Measurements from ENCODE around the gene PLXNA4.

The PLXNA4 gene

GRCh38 chr7:132095111-132095765 lies 481.0 kb downstream of the PLXNA4 start:
- no peak overlapping the region for H3K4me3 ChIP-seq (ENCODE audit: low read depth, low read length, poor library complexity, severe bottlenecking)
- no peak overlapping the region for H3K4me2 ChIP-seq (ENCODE audit: low read length)
- no peaks in the 10 kb centered on the region for H3K36me3 ChIP-seq (ENCODE audit: insufficient read depth, low read length)
- no peaks in the 10 kb centered on the region for H4K20me1 ChIP-seq (ENCODE audit: insufficient read depth, low read length)
- H3K9me3 ChIP-seq (ENCODE audit: low read length): no peaks in the 10 kb centered on the region
- no peaks in the 10 kb centered on the region for H3K4me1 ChIP-seq (ENCODE audit: insufficient read depth, low read length, severe bottlenecking)
- no peaks in the 10 kb centered on the region for H3F3A ChIP-seq (ENCODE audit: insufficient read depth, low read length)
- no peaks in the 10 kb centered on the region for H3K79me2 ChIP-seq (ENCODE audit: insufficient read depth, low read length)
- H3K9ac ChIP-seq (ENCODE audit: low read length): no peak overlapping the region
- H2AFZ ChIP-seq (ENCODE audit: low read length): no peak overlapping the region
- no peaks in the 10 kb centered on the region for H3K27me3 ChIP-seq (ENCODE audit: insufficient read depth, low read length)
- no peaks in the 10 kb centered on the region for H3K9me2 ChIP-seq (ENCODE audit: low read depth, low read length)
- TF ChIP-seq EZH2 (IDR thresholded peaks at IDR 0.05; ENCODE audit: borderline replicate concordance, low read length) (no peak), CTCF (IDR thresholded peaks at IDR 0.05; ENCODE audit: low read length) (no peak)
- H3K27ac ChIP-seq (ENCODE audit: low read depth, low read length, poor library complexity, severe bottlenecking): no peak overlapping the region

GRCh38 chr7:132092106-132092505 lies 484.2 kb downstream of the PLXNA4 start:
- no peaks in the 10 kb centered on the region for H3K9me3 ChIP-seq (ENCODE audit: low read length)
- no peaks in the 10 kb centered on the region for H3F3A ChIP-seq (ENCODE audit: insufficient read depth, low read length)
- no peaks in the 10 kb centered on the region for H3K9me2 ChIP-seq (ENCODE audit: low read depth, low read length)
- no peak overlapping the region for H3K4me2 ChIP-seq (ENCODE audit: low read length)
- no peaks in the 10 kb centered on the region for H4K20me1 ChIP-seq (ENCODE audit: insufficient read depth, low read length)
- no peaks in the 10 kb centered on the region for H3K27me3 ChIP-seq (ENCODE audit: insufficient read depth, low read length)
- no peak overlapping the region for H3K4me3 ChIP-seq (ENCODE audit: low read depth, low read length, poor library complexity, severe bottlenecking)
- TF ChIP-seq CTCF (IDR thresholded peaks at IDR 0.05; ENCODE audit: low read length) (no peak), EZH2 (IDR thresholded peaks at IDR 0.05; ENCODE audit: borderline replicate concordance, low read length) (no peak)
- H3K79me2 ChIP-seq (ENCODE audit: insufficient read depth, low read length): no peaks in the 10 kb centered on the region
- H2AFZ ChIP-seq (ENCODE audit: low read length): no peak overlapping the region
- H3K27ac ChIP-seq (ENCODE audit: low read depth, low read length, poor library complexity, severe bottlenecking): no peak overlapping the region
- H3K9ac ChIP-seq (ENCODE audit: low read length): no peak overlapping the region
- H3K4me1 ChIP-seq (ENCODE audit: insufficient read depth, low read length, severe bottlenecking): no peaks in the 10 kb centered on the region
- H3K36me3 ChIP-seq (ENCODE audit: insufficient read depth, low read length): no peaks in the 10 kb centered on the region

- no peaks in the 10 kb centered on the region for H3F3A ChIP-seq (ENCODE audit: insufficient read depth, low read length)
- no peak for TF ChIP-seq EZH2 (IDR thresholded peaks at IDR 0.05; ENCODE audit: borderline replicate concordance, low read length)
- no peak for TF ChIP-seq CTCF (IDR thresholded peaks at IDR 0.05; ENCODE audit: low read length)
- H3K27me3 ChIP-seq (ENCODE audit: insufficient read depth, low read length): no peaks in the 10 kb centered on the region
- H3K27ac ChIP-seq (ENCODE audit: low read depth, low read length, poor library complexity, severe bottlenecking): no peak overlapping the region
- no peak overlapping the region for H3K4me2 ChIP-seq (ENCODE audit: low read length)
- H3K9me3 ChIP-seq (ENCODE audit: low read length): no peaks in the 10 kb centered on the region
- no peaks in the 10 kb centered on the region for H3K79me2 ChIP-seq (ENCODE audit: insufficient read depth, low read length)
- H3K9me2 ChIP-seq (ENCODE audit: low read depth, low read length): no peaks in the 10 kb centered on the region
- no peaks in the 10 kb centered on the region for H3K36me3 ChIP-seq (ENCODE audit: insufficient read depth, low read length)
- H4K20me1 ChIP-seq (ENCODE audit: insufficient read depth, low read length): no peaks in the 10 kb centered on the region
- H2AFZ ChIP-seq (ENCODE audit: low read length): no peak overlapping the region
- H3K4me3 ChIP-seq (ENCODE audit: low read depth, low read length, poor library complexity, severe bottlenecking): no peak overlapping the region
- no peaks in the 10 kb centered on the region for H3K4me1 ChIP-seq (ENCODE audit: insufficient read depth, low read length, severe bottlenecking)
- H3K9ac ChIP-seq (ENCODE audit: low read length): no peak overlapping the region
Observed at GRCh38 chr7:132091706-132092105, 484.6 kb downstream of the PLXNA4 start.
